LoVo (cell line): ENCODE measurements around the gene AFDN.

ENCODE experiments used
- DNase-seq: peaks from one replicate; pipeline ENCODE4 v3.0.0-alpha.2; 2016; ENCODE audit warnings: low spot score

Gene AFDN

GRCh38 chr6:167870321-167870720, 43.6 kb downstream of the AFDN start:
- no peak for DNase-seq

GRCh38 chr6:167872538-167873210, 46.0 kb downstream of the AFDN start:
- no peak for DNase-seq

GRCh38 chr6:167877994-167878779, 51.5 kb downstream of the AFDN start:
- no peak for DNase-seq

GRCh38 chr6:167879612-167880011, 52.9 kb downstream of the AFDN start:
- no peak for DNase-seq

GRCh38 chr6:167881327-167881726, 54.6 kb downstream of the AFDN start:
- DNase-seq: no peak

GRCh38 chr6:167882244-167882643, 55.5 kb downstream of the AFDN start:
- no peak for DNase-seq

GRCh38 chr6:167888098-167888497, 61.4 kb downstream of the AFDN start:
- no peak for DNase-seq

GRCh38 chr6:167892835-167893815, 66.4 kb downstream of the AFDN start:
- DNase-seq: no peak

GRCh38 chr6:167894965-167895364, 68.3 kb downstream of the AFDN start:
- no peak for DNase-seq

GRCh38 chr6:167896648-167897047, 69.9 kb downstream of the AFDN start:
- no peak for DNase-seq

- DNase-seq: peak; percentile 46
These were observed 72.1 kb downstream of the AFDN start for GRCh38 chr6:167898673-167899311.

- DNase-seq: no peak
These were observed 78.1 kb downstream of the AFDN start for GRCh38 chr6:167904791-167905190.

GRCh38 chr6:167906899-167907298, 80.2 kb downstream of the AFDN start:
- no peak for DNase-seq

- peak; percentile 6 for DNase-seq
These were observed 81.3 kb downstream of the AFDN start for GRCh38 chr6:167907837-167908681.

GRCh38 chr6:167910007-167910406, 83.3 kb downstream of the AFDN start:
- no peak for DNase-seq

GRCh38 chr6:167910652-167911051, 83.9 kb downstream of the AFDN start:
- no peak for DNase-seq

- DNase-seq: no peak
These were observed 85.8 kb downstream of the AFDN start for GRCh38 chr6:167912494-167912893.

GRCh38 chr6:167913699-167914098, 87.0 kb downstream of the AFDN start:
- DNase-seq: no peak

GRCh38 chr6:167915139-167915538, 88.4 kb downstream of the AFDN start:
- DNase-seq: no peak

- no peak for DNase-seq
These were observed 90.9 kb downstream of the AFDN start for GRCh38 chr6:167917551-167918154.
